Keratinocyte (primary cell): ENCODE measurements around the gene PRKD1. TPM values are rescaled to one million over a fixed set of nuclear protein-coding genes. Genes with fewer than 3 reads are reported as not detected.

ENCODE experiments used
- DNase-seq: peaks from one replicate; pipeline ENCODE4 v3.0.0-alpha.2; 2011; ENCODE audit warnings: low read depth, missing footprints, low spot score
- FAIRE-seq: peaks from 2 replicates; lab custom pipeline; 2011; peaks lifted over from hg19 to GRCh38; lab: Jason Lieb, UNC
- H2AFZ ChIP-seq: 2 replicates; pipeline ENCODE4 v1.6.0; 2012; ENCODE audit warnings: low read length, control low read depth, inconsistent platforms; ENCODE audit not compliant: control insufficient read depth
- H3K27ac ChIP-seq: 2 replicates; pipeline ENCODE4 v1.5.1; 2011; ENCODE audit warnings: low read length; ENCODE audit not compliant: control insufficient read depth, insufficient read depth
- H3K27me3 ChIP-seq: 3 replicates; pipeline ENCODE4 v1.6.0; 2011; ENCODE audit warnings: low read length; ENCODE audit not compliant: control insufficient read depth, insufficient read depth; ENCODE audit errors: extremely low read depth
- H3K36me3 ChIP-seq, 2 experiments: 2 replicates in 1 of 2; 3 replicates in 1 of 2; pipeline ENCODE4 v1.5.1; 2011; ENCODE audit warnings: low read length in 2 of 2, mild to moderate bottlenecking in 1 of 2; ENCODE audit not compliant: control insufficient read depth in 2 of 2, insufficient read depth in 2 of 2; ENCODE audit errors: extremely low read depth in 1 of 2
- H3K4me1 ChIP-seq: 3 replicates; pipeline ENCODE4 v1.5.1; 2011; ENCODE audit warnings: low read length; ENCODE audit not compliant: control insufficient read depth, insufficient read depth; ENCODE audit errors: extremely low read depth
- H3K4me2 ChIP-seq: 3 replicates; pipeline ENCODE4 v1.6.0; 2011; ENCODE audit warnings: low read depth, low read length; ENCODE audit not compliant: control insufficient read depth, insufficient read depth; ENCODE audit errors: extremely low read depth
- H3K4me3 ChIP-seq, 3 experiments: fragments of 200-600 bp in 1 of 3; sonication (generic) in 1 of 3; 2 replicates in 2 of 3; 3 replicates in 1 of 3; pipeline ENCODE4 v1.5.1; 2011 to 2016; ENCODE audit warnings: low read length in 3 of 3, mild to moderate bottlenecking in 3 of 3, control low read depth in 2 of 3, inconsistent platforms in 1 of 3, low read depth in 1 of 3, mixed read lengths in 1 of 3, mixed run types in 1 of 3, moderate library complexity in 1 of 3; ENCODE audit not compliant: control insufficient read depth in 2 of 3, insufficient read depth in 2 of 3; ENCODE audit errors: extremely low read depth in 1 of 3
- H3K79me2 ChIP-seq: 2 replicates; pipeline ENCODE4 v1.6.0; 2012; ENCODE audit warnings: low read length; ENCODE audit not compliant: control insufficient read depth, insufficient read depth
- H3K9ac ChIP-seq: 3 replicates; pipeline ENCODE4 v1.6.0; 2011; ENCODE audit warnings: low read length; ENCODE audit not compliant: control insufficient read depth, insufficient read depth; ENCODE audit errors: extremely low read depth
- H3K9me1 ChIP-seq: 3 replicates; pipeline ENCODE4 v1.6.0; 2011; ENCODE audit warnings: low read length; ENCODE audit not compliant: control insufficient read depth, insufficient read depth; ENCODE audit errors: extremely low read depth
- H3K9me3 ChIP-seq: 2 replicates; pipeline ENCODE4 v1.5.1; 2012; ENCODE audit warnings: low read depth, low read length; ENCODE audit not compliant: control insufficient read depth
- H4K20me1 ChIP-seq: 3 replicates; pipeline ENCODE4 v1.6.0; 2011; ENCODE audit warnings: low read length; ENCODE audit not compliant: control insufficient read depth, insufficient read depth; ENCODE audit errors: extremely low read depth
- EZH2 ChIP-seq: IDR thresholded peaks from one replicate; pipeline ENCODE4 v1.6.1; 2012; ENCODE audit warnings: inconsistent platforms, mild to moderate bottlenecking, low read length, moderate library complexity
- dilution Hi-C: fragments of 300-500 bp; cut with MboI; formaldehyde crosslinking; loops from one replicate; pipeline ENCODE4 v1.7.0; 2020; ENCODE audit warnings: low sequenced_read_pairs; ENCODE audit not compliant: extremely low pct_ligation_motif_present
- polyA plus RNA-seq, 5 experiments: library from polyadenylated mRNA; depleted of rRNA in 3 of 5; stranded (reverse) in 3 of 5; stranded (forward) in 1 of 5; unstranded in 1 of 5; fragments of >200 nt; gene quantifications; 1 replicate in 1 of 5; 2 replicates in 3 of 5; 3 replicates in 1 of 5; pipeline versions ENCODE4 v1.2.1 to v1.2.3, GENCODE V29; 2011 to 2012; ENCODE audit warnings: missing spikeins in 2 of 5, low read depth in 1 of 5, low replicate concordance in 1 of 5
- TF ChIP-seq, protein P1 (sequence below), 3 experiments: IDR thresholded peaks in 1 of 3; conservative IDR thresholded peaks in 1 of 3; optimal IDR thresholded peaks in 1 of 3; 2 replicates in 2 of 3; 3 replicates in 1 of 3; pipeline versions ENCODE3 to v1.5.1; 2011; ENCODE audit warnings: low read length in 3 of 3, mild to moderate bottlenecking in 3 of 3, moderate library complexity in 2 of 3, control low read depth in 1 of 3, inconsistent platforms in 1 of 3; ENCODE audit not compliant: insufficient read depth in 2 of 3; ENCODE audit errors: extremely low read depth in 1 of 3

The PRKD1 gene
- polyA plus RNA-seq, 1 donor (not counting 4 experiments of a cell fraction or from before 2014, with no cell fraction given), result 0.49 TPM

GRCh38 chr14:29861996-29862395, 65.7 kb downstream of the PRKD1 start:
- H3K27ac ChIP-seq, result no peak overlapping the region
- no peaks in the 10 kb centered on the region for H3K79me2 ChIP-seq
- no peak overlapping the region for H3K4me2 ChIP-seq
- H4K20me1 ChIP-seq, result no peaks in the 10 kb centered on the region
- dilution Hi-C loops, result no loop called here
- H3K4me3 ChIP-seq, result no peak overlapping the region
- no peak for TF ChIP-seq EZH2
- TF ChIP-seq, protein P1, sequence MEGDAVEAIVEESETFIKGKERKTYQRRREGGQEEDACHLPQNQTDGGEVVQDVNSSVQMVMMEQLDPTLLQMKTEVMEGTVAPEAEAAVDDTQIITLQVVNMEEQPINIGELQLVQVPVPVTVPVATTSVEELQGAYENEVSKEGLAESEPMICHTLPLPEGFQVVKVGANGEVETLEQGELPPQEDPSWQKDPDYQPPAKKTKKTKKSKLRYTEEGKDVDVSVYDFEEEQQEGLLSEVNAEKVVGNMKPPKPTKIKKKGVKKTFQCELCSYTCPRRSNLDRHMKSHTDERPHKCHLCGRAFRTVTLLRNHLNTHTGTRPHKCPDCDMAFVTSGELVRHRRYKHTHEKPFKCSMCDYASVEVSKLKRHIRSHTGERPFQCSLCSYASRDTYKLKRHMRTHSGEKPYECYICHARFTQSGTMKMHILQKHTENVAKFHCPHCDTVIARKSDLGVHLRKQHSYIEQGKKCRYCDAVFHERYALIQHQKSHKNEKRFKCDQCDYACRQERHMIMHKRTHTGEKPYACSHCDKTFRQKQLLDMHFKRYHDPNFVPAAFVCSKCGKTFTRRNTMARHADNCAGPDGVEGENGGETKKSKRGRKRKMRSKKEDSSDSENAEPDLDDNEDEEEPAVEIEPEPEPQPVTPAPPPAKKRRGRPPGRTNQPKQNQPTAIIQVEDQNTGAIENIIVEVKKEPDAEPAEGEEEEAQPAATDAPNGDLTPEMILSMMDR (optimal IDR thresholded peaks at IDR 0.05 in 1 of 3, IDR thresholded peaks at IDR 0.05 in 1 of 3, conservative IDR thresholded peaks at IDR 0.05 in 1 of 3; ENCODE audit: extremely low read depth in 1 of 3, insufficient read depth in 2 of 3, low read length in 3 of 3), result no peak
- FAIRE-seq, result no peak
- no peaks in the 10 kb centered on the region for H3K36me3 ChIP-seq
- no peaks in the 10 kb centered on the region for H3K9me3 ChIP-seq
- H3K9ac ChIP-seq, result no peak overlapping the region
- no peaks in the 10 kb centered on the region for H3K9me1 ChIP-seq
- no peak overlapping the region for H2AFZ ChIP-seq
- H3K4me1 ChIP-seq, result no peaks in the 10 kb centered on the region
- H3K27me3 ChIP-seq, result no peaks in the 10 kb centered on the region
- DNase-seq, result no peak

- no peak overlapping the region for H3K4me3 ChIP-seq
- no peak for DNase-seq
- TF ChIP-seq, protein P1 (optimal IDR thresholded peaks at IDR 0.05 in 1 of 3, IDR thresholded peaks at IDR 0.05 in 1 of 3, conservative IDR thresholded peaks at IDR 0.05 in 1 of 3; ENCODE audit: extremely low read depth in 1 of 3, insufficient read depth in 2 of 3, low read length in 3 of 3), result no peak
- TF ChIP-seq EZH2, result no peak
Measured at GRCh38 chr14:29858299-29858698, 69.3 kb downstream of the PRKD1 start.

More at GRCh38 chr14:29858299-29858698, 69.3 kb downstream of the PRKD1 start:
- no peak for FAIRE-seq
- Histone ChIP-seq H3K4me1 (no peaks in the 10 kb centered on the region), H3K36me3 (no peaks in the 10 kb centered on the region), H3K27me3 (no peaks in the 10 kb centered on the region), H3K9ac (no peak overlapping the region), H3K4me2 (no peak overlapping the region), H4K20me1 (no peaks in the 10 kb centered on the region), H3K27ac (no peak overlapping the region), H3K79me2 (no peaks in the 10 kb centered on the region), H2AFZ (no peak overlapping the region), H3K9me1 (no peaks in the 10 kb centered on the region), H3K9me3 (no peaks in the 10 kb centered on the region)
- dilution Hi-C loops, result no loop called here
